HG03175 (cell line): ENCODE data around the gene STMN3.
"Not testable (repeated sequence)": the region's sequence is repeated elsewhere in the genome, so short reads cannot be mapped to it uniquely, and the experiment has no call there.

Experiments
- ATAC-seq: cut with Tn5 transposase; IDR thresholded peaks from one replicate; pipeline ENCODE4 v1.9.1; 2021; ENCODE audit warnings: mild to moderate bottlenecking, moderate library complexity; ENCODE audit not compliant: unreplicated experiment

Gene STMN3

DNA sequence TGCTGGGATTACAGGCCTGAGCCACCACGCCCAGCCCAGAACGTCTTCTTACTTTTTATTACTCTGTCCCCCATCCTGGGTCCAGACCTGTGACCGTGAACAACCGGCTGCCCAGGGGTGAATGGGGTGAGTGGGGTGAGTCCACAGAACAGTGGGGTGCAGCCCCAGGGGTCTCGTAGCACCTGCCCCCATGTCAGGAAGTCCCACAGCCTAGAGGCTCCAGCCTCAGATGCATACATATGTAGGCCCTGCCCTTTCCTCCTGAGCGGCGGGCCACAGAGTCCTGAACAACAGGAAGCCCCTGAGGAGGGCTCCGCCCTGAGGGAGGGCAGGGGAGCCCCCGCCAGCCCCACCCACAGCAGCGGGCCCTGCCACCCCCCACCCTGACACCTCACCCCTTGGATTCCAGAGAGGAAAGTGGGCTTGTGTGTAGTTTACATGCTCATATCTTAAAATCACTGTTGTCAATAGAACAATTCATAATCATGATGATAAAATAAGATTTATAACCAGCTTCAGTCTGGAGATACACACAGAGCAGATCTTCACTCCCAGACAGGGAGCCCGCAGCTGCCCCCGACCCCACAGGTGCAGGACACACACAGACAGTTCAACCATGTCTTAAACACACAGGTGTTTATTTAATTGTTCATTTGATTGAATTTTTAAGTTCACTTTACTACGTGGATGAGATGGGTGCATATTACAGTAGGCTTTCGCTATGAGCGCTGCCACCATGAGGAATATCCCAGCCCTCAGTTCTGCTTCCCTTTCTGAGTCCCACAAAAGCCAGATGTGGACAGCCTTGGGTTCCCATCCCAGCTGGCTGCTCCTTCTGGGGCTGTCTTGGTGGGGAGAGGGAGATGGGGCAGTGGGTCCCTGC lies 13.9 kb downstream of the STMN3 start:
- ATAC-seq = no peak

DNA sequence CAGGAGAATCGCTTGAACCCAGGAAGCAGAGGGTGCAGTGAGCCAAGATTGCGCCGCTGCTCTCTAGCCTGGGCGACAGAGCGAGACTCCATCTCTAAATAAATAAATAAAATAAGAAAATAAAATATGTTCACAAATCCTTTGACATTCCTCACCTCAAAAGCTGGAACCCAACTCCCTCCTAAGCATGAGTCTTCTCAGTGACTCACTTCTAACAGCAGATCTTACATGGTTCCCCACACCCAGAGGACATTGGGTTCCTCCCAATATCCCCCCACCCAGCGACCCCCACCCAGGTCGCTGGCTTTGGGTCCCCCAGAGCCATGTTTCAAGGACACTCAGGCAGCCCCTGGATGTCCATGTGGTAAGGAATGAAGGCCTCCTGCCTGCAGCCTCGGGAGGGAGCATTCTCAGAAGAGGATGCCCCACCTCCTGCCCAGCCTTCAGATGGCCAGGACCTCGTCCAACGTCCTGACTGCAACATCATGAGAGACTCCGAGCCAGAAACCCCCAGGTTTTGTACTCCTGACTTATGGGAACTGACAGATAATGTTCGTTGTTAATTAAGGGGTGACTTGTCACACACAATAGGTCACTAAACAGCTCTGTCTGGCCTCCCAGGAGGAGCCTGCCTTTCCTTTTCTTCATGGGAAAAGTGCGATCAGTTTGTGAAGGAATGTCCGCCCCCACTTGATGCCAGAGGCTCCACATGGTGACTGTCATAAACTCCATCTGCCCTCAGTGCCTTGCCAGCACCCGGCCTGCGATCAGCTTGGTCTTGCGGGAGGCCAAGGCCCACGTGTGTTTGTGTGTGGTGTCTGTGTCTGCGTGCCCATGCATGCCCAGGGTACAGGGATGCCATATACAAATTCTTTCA lies 16.2 kb downstream of the STMN3 start:
- ATAC-seq = no peak

DNA sequence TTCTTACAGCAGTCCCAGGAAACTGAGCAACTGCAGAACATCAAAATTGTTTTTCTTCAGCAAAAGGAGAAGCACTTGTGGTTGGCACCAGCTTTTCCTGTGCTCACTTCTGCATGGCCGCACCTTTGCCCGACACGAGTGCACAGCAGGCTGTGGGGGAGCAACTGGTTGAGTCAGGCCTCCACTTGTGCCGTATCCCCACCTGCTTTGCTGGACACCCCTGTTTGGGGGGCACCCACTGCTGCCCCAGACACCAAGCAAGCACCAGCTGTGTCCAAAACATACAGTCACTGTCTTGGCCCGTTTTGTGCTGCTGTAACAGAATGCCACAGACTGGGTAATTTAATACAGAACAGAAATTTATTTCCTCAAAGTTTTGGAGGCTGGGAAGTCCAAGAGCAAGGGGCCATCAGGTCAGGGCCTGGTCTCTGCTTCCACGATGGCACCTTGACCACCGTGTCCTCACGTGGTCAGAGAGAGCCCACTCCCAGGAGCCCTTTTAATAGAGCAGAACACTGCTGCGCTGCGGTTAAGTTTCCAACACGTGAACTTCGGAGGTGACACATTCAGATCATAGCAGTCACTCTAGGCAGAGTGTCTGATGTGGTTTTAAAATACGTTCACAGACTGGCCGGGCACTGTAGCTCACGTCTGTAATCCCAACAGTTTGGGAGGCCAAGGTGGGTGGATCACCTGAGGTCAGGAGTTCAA lies 17.6 kb downstream of the STMN3 start:
- ATAC-seq = peak; percentile 64

DNA sequence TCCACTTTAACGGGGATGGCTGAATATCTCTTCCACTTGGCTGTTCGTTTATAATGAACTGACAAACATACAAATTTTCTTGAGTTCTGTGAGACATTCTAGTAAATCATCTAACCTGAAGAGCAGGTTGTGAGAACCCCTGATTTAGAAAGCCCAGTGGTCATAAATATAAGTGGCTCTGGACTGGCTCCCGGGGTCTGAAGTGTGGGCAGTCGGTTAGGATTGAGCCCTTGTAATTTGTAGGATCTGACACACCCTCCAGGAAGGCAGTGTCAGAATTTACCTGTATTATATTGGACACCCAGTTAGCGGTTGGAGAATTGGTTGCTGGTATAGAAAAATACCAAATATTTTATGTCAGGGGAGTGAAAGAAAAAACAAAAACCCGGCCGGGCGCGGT lies 19.5 kb downstream of the STMN3 start:
- ATAC-seq = no peak

DNA sequence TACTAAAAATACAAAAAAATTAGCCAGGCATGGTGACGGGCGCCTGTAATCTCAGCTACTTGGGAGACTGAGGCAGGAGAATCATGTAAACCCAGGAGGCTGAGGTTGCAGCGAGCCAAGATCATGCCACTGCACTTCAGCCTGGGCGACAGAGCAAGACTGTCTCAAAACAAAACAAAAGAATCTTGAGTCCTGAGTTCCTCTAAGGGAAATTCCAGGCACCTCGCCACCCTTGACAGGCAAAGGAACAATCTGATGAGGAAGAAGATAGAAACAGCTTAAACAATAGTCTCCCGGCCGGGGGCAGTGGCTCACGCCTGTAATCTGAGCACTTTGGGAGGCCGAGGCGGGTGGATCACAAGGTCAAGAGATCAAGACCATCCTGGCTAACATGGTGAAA lies 21.8 kb downstream of the STMN3 start:
- not testable (repeated sequence) for ATAC-seq

DNA sequence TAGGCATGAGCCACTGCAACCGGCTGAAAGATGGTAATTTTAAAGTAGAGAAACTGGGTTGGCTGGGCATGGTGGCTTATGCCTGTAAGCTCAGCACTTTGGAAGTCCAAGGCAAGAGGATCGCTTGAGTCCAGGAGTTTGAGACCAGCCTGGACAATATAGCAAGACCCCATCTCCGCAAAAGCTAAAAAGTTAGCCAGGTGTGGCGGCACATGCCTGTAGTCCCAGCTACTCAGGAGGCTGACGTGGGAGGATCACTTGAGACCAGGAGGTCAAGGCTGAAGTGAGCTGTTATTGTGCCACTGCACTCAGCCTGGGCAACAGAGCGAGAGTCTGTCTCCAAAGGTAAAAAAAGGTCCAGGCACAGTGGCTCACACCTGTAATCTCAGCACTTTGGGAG lies 22.3 kb downstream of the STMN3 start:
- not testable (repeated sequence) for ATAC-seq

DNA sequence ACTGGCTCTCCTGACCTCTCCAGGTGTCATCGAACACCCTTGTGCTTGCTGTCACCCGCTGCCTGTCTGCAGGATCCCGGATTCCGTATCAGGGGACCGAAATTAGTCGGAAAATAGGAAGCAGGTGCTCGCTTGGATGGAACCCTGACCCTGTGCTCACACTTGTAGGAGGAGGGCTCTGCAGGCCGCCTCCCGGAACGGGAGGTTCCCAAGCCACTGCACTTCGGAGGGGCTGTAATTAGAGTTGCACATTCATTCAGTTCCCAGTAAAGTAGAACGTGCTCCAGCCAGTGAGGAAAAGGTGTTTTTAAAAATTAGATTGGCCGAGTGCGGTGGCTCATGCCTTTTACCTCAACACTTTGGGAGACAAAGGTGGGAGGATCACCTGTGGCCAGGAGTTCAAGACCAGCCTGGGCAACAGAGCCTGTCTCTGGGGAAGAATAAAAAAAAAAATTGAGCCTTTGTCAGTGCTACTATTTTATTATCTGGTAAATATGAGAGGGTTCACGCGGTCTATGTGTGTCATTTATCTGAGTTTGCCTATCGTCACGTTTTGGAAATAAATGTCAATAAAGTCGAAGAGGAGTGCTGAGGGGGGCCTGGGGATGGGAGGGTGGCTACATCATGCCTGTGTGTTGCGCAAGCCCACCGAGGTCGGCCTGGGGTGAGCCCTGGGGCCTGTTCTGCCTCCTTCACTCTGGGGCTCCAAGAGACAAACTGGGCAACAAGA lies 24.8 kb downstream of the STMN3 start:
- ATAC-seq = no peak

DNA sequence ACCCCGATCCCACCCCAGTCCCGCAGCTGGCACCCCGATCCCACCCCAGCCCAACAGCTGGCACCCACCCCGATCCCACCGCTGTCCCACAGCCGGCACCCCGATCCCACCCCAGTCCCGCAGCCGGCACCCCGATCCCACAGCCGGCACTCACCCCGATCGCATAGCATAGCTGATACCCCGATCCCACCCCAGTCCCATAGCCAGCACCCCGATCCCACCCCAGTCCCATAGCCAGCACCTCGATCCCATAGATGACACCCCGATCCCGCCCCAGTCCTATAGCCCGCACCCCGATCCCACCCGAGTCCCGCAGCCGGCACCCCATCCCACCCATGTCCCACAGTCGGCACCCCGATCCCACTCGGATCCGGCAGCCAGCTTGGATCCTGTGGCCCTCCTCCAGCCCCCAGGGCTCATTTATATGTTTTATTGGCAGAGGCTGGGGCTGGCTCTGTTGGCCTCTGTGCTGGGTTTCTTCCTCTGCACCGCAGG lies 25.4 kb downstream of the STMN3 start:
- ATAC-seq = no peak

DNA sequence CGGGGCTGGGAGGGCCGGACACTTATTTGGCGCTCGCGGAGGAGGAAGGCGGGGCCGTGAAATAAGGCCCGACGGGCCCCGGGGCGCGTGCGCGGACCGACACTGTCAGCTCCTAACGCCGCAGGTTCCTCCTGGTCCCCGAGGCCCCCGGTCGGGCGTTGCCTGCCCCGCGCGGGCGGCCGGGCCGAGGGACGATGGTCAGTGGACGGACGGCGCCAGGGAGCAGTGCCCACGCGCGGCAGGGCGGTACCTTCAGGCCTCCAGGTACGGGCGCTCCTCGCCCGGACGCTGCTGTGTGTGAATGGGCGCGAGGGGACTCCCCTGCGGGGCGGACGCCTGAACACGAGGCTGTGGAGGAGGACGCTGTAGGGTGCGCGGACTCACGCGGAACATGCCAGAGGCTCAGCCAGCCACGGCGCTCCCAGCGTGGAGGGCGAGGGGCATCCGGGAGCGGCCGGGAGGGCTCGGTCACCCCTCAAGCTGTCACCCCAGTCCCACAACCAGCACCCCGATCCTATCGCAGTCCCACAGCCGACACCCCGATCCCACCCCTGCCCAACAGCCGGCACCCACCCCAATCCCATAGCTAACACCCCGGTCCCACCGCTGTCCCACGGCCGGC lies 26.0 kb downstream of the STMN3 start:
- ATAC-seq = peak; percentile 76

DNA sequence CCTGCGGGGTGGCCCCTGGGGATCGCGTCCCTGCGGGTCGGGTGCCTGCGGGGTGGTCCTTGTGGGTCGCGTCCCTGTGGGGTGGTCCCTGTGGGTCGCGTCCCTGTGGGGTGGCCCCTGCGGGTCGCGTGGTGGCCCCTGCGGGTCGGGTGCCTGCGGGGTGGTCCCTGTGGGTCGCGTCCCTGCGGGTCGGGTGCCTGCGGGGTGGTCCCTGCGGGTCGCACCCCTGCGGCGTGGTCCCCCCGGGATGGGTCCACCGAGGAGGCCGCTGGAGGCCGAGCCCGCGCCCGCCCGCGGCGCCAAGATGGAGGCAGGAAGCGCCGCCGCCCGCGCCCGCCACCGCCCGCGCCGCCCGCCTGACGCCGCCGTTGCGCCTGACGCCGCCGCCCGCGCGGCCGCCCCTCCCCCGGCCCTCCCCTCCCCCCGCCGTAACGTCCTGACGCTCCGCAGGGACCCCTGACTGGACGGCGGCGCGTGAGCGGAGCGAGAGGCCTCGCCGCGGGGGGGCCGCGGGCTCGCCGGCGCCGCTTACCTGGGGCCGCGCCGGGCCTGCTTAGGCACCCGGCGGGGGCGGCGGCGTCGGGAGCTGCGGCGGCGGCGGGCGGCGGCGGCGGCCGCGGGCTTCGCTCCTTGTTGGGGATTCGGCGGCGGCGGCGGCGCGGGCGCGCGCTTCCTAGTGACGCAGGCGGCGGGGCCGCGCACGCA lies 26.6 kb downstream of the STMN3 start, which contains the start of gene GMEB2:
GMEB2 (minus strand) TSS at position 678 of the 705 bp plus-strand sequence. CDS start 7,704 bp downstream, outside the sequence.
- ATAC-seq = peak; percentile 45

DNA sequence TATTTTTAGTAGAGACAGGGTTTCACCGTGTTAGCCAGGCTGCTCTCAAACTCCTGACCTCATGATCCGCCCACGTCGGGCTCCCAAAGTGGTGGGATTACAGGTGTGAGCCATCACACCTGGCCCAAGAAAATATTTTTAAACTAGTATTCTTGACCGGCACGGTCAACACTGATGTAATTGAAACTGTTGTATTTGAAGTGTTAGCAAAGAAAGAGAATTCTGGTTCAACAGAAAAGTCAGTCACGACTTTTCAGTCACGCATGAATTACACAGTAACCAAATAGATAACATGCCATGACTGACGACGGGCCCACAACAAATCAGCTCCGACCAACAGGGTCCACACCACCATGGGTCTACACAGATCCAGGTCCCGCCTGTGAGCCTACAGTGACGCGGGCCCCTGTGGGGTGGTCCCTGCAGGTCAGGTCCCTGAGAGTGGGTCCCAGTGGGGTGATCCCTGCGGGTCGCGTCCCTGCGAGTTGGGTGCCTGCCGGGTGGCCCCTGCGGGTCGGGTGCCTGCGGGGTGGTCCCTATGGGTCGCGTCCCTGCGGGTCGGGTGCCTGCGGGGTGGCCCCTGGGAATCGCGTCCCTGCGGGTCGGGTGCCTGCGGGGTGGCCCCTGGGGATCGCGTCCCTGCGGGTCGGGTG lies 27.3 kb downstream of the STMN3 start:
- ATAC-seq = no peak

DNA sequence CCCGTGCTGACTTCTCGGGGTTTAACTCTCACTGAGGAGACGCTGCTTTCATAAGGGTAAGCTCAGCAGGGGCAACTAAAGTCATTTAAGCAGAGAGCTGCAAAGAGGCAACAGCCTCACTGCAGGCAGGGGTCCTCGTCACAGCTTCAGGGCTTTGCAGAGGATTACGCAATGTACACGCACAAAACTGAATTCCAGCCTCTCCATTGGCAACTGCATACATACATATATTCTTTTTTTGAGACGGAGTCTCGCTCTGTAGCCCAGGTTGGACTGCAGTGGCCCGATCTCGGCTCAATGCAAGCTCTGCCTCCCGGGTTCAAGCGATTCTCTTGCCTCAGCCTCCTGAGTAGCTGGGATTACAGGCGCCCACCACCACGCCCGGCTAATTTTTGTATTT lies 28.7 kb downstream of the STMN3 start:
- no peak for ATAC-seq

DNA sequence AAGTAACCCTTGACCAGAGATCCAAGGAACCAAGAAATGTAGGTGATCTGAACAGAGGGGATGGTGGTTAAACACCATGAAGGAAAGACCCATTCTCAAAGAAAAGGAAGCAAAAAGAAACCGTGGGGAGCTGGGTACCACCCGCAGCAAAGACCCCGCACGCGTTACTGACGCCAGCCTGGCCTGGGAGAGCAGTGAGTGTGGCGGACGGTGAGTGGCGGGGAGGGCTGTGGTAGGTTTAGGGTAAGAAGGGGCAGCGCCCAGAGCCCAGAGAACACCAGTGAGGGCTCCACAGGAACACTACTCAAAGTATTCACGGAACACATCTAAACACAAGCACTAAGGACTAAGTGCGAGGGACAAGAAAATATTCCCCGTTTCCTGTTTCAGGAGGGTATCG lies 30.5 kb downstream of the STMN3 start:
- no peak for ATAC-seq

DNA sequence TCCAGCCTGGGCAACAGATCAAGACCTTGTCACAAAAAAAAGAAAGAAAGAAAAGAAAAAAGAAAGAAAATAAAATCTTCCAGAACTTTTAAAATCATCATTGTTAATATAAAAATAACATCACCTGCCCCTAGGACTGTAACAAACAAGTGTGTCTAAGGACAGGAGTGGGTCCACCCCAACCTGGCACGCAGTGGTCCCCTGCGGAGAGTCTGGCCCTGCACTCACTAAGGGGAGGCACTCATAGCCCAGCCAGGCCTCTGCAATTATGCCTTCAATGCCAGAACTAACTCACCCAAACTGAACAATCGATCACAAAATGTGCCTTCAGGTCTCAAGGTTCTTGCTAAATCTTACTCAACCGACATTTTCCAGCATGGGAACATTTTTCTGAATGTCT lies 31.1 kb downstream of the STMN3 start:
- no peak for ATAC-seq

DNA sequence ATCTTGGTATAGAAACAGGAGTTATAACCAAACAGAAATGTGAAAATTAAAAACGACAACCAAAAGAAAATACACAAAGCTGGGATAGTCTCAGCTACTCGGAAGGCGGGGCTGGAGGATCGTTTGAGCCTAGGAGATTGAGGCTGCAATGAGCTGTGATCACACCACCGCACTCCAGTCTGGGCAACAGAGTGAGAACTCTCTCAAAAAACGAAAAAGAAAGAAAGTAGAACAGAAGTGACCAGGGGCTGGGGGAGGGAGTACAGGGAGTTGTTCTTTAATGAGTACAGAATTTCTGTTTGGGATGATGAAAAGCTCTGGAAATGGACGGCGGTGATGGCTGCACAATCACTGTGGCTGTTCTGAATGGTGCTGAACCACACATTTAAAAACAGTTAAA lies 32.2 kb downstream of the STMN3 start:
- no peak for ATAC-seq

DNA sequence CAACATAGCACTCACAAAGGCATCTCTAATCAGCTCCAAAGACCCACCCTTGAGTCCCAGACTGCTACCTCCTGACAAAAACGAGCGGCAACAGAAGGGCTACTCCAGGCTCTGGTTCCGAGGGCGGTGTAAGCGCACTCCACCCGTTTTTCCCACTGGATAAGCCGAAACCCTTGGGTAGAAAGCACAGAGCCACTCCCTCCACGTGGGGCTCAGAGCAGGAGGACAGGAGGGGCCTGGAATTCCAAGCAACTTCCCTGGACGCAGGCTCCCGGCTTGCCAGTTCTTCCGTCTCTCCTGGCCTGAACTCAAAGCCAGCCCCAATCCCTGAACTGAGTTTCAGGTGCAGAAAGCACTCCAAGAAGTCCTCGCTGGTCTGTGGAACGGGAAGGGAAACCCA lies 33.7 kb downstream of the STMN3 start:
- no peak for ATAC-seq

DNA sequence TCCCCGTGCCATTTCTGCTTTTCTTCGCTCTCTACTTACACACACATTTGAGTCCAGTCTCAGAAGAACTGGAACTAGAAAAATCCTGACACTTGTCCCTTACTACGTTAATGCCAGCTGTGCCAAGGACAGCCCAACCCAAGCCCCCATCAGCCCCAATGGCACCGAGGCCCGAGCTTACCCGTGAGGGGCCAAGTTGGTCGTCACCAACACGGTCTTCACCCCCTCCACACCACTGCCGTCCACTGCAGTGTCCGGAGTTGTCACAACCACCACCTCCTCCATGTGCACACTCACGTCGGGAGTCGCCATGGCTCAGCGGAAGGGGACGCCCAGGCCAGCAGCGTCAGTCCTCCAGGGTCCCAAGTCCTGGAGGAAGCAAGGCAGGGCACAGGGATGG lies 34.1 kb downstream of the STMN3 start:
- ATAC-seq = no peak

DNA sequence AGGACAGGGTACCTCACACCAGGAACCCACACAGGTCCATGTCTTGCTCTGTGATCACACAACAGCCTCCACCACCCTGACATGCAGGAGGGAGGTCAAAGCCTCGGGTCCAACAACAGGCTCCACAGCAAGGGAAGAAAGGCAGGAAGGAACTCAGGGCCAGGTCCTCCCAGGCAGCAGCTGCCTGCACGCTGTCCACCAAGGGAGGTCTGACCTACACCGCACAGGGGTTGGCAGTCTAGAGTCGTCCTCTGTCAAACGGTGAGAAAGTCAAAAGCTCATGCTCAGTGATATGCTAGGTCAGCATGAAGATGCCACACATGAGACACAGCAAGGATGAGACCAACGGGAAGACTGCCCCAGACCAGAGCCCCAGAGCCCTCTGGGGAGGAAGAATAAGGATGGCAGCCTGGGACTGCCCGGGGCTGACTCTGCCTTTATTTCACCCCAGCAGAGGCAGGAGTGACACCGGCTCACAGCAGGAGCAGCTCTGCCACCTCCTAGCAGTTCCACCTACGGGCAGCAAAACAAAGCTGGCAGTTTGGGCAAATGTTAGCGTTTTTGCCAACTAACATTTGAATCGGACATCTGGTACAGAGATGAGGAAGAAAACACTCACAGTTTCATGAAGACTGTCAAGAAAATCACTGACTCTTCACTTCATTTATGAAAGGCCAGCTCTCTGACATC lies 34.8 kb downstream of the STMN3 start:
- no peak for ATAC-seq
